GM21786 (cell line): Measurements from ENCODE around the gene FCER1G.

Experiments
- ATAC-seq: cut with Tn5 transposase; IDR thresholded peaks from one replicate; pipeline ENCODE4 v1.9.1; 2021; ENCODE audit not compliant: unreplicated experiment

The FCER1G gene

DNA sequence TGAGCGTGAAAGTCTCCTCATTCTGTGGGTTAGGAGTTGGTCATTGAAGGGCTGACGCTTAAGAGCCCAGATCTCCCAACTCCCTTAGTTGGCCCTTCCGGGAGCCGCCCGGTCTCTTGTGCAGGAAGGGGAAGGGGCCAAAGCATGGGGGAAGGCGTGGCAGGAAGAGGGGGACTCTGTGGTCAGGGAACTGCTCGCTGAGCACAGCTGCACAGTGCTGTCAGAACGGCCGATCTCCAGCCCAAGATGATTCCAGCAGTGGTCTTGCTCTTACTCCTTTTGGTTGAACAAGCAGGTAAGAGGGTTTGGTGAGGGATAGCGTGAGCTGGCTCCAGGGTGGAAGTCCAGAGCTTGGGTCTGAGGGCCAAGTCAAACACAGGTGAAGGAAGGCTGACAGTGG, at the start of gene FCER1G:
FCER1G (plus strand) TSS at position 220 of the 400 bp plus-strand sequence; CDS start at position 247, 27 bp downstream.
- ATAC-seq = no peak

- peak; percentile 96 for ATAC-seq
Measured at GRCh38 chr1:161165742-161166668, 49.1 kb upstream of the FCER1G start, which contains the start of gene PPOX. Gene PPOX, plus strand, starts transcription at chr1:161166426. Its CDS starts 422 bp downstream, at chr1:161166848.

GRCh38 chr1:161166669-161167548, 48.2 kb upstream of the FCER1G start:
- no peak for ATAC-seq

- ATAC-seq = no peak
Measured at GRCh38 chr1:161168906-161169305, 46.2 kb upstream of the FCER1G start.

- no peak for ATAC-seq
Measured at GRCh38 chr1:161171191-161171590, 43.9 kb upstream of the FCER1G start.

GRCh38 chr1:161171696-161172095, 43.4 kb upstream of the FCER1G start:
- no peak for ATAC-seq

DNA sequence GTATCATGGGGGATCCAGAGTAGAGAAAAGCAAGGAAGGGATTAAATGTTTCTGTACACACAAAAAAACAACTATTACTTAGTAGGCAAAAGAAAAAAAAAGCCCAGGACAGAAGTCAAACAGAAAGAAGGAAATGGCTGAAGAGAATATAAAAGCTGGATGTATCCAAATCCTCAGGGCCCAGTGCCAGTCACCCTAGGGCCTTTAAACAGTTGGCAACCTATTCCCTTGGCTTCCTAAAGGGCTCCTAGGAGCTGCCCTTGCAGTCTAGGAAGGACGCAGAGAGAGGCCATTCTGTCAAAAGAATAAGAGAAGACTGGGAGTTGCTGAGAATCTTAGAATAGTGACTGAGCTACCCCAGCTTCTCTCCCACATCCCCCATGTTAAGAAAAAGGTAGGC, 42.7 kb upstream of the FCER1G start:
- ATAC-seq = no peak

DNA sequence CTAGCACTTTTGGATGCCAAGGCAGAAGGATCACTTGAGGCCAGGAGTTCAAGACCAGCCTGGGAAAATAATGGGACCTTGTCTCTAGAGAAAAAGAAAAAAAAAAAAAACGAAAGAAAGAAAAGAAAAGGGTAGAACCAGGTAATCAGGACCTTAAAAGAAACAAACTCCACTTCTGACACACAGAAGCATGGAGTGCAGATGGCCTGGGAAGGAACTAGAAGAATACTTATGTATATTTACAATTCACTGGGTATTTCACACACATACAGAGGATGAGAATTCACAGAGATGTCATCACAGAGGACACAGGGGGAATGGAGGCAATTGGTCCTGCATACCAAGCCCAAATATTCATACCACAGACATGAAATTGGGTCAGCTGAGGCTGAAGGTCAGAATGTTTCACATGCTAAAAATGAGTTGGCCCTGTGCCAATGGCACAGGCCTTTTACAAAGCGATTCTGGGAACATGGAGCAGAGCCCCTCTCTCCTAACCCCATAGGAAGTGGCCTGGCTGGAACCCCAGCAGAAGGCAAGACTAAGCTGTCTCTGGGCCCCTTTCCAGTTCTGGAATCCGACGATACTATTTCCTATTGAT, 42.2 kb upstream of the FCER1G start:
- ATAC-seq = no peak

- no peak for ATAC-seq
Measured at GRCh38 chr1:161173711-161174110, 41.4 kb upstream of the FCER1G start.

GRCh38 chr1:161174911-161175310, 40.2 kb upstream of the FCER1G start:
- ATAC-seq = no peak

DNA sequence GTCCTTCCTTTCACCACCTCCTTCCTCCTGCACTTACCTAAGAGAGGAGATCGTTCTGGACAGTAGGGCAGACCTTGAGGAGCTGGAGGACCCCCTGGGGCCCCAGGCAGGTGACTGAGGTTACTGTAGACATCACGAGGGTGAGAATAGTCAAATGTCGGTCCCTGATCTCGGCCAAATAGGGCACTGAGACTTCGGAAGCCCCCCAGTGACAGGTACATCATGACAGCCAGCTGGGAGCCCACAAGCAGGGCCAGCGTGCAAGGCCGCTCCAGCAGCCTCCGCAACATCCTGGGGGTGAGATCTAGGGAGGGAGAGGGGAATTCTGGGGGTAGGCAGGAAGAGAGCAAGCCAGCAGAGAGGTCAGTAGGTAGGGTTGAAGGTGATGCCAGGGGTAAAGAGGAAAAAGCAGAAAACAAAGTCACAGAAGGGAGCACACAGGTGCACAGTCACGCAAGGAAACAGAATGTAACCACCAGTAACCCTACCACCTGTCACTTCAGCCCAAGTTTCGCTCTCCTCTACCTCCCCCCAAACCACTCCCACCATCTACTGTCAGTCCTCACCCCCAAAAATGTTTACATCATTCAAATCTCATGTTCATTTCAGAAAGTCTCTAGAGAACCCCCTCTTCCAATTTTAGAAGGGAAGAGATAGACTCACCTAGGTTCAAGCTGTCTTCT, 39.2 kb upstream of the FCER1G start:
- ATAC-seq = no peak

DNA sequence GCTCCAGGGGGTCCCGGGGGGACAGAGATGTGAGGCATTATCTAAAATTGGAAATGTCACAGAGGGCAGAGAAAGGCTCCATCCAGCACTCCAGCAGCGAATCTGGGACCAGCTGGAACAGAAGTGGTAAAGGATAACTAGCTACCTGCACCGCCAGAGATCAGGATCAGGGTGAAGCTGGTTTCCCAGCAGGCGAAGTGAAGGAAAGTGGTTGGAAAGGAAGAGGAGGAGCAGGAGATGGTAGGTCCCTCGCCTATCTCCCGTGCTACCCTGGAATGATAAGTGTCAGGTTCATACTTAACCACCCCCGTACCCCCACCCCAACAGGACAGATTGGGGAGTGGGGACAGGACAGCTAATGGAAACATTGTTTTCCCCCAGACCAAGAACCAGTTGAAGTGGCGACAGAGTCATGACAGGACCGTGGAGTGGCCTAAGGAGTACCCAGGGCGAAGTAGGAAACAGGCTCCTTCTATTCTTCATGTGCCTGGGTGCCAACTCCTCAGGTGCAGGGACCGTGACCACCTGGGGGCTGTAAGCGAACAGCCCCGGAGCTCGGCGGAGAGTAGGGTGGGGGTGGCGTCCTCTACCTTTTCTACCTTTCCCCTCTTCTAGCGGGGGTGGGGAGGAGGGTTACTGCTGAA, 38.5 kb upstream of the FCER1G start:
- ATAC-seq = peak; percentile 19

DNA sequence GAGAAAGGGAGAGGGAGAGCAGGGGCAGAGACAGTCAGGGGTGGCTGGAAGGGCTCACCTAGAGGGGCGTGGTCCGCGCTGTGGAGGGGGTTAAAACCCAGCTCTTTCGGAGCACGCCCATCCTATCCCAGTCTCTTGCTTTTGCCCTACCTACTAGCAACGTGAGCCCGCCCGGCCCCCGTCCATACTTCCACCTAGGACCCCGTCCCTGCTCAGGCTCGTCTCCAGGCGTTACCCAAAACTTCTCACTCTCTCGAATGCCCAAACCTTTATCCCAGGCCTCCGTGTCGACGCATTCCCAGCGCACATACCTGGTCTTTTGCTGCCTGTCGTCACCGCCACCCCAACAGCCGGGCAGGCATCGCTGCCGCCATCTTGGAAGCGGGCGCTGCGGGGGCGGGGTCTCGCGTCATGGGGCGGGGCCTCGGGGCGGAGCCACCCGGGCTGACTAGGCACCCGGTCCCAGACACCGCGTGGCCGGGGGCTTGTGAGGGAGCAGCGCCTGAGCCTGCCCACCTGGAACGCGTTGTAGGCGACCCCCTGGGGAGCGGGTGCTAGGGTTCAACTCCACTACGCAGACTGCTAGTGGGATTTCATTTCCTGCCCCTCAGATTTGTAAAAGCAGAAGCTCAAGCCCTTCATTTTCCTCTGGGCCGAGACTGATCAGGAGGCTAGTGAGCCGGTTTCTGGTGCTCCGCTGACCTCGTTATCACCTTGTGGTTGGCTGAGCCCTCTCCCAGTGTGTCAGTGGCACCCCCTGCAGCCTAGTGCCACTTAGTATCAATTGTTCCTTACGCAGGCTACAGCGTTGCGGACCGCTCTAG, 37.8 kb upstream of the FCER1G start, which contains the start of gene B4GALT3:
B4GALT3 (minus strand) TSS at position 396 of the 824 bp plus-strand sequence. CDS start 1,447 bp downstream, outside the sequence.
- peak; percentile 73 for ATAC-seq

GRCh38 chr1:161177936-161178244, 37.2 kb upstream of the FCER1G start:
- no peak for ATAC-seq

GRCh38 chr1:161179698-161180097, 35.4 kb upstream of the FCER1G start:
- ATAC-seq = no peak

DNA sequence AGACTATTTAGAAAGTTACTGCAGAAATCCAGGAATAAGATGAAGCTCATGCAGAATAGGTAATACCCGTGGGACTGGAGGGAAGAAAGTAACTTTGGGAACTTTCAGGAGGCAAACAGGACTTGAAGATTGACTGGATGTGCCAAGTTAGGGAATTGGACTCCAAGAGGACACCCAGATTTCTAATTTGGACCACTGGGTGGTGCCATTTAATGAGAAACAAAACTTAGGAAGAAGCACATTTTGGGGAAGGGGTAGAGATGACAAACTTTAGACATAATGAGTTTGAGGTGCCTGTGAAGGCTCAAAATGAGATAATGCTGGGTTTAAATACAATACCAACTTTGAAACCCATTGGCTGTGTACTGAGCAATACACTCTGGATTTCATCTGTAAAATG, 34.5 kb upstream of the FCER1G start:
- ATAC-seq = no peak

DNA sequence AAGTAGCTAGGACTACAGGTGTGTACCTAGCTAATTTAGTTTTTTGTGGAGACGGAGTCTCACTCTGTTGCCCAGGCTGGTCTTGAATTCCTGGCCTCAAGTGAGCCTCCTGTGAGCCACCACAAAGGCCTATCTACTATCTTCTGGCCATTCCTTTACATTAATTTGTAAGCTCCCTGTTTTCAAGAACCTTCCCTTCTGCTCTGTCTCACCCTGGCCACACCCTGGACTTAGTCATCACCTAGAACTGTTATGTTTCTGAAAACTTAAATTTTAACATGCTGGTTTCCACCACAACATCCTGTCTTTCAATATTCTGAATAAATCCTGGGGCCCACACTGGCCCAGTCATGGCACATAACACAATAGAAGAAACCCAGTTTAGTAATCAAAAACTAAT, 32.9 kb upstream of the FCER1G start:
- ATAC-seq = peak; percentile 55

- ATAC-seq = peak; percentile 69
Measured at GRCh38 chr1:161185282-161185682, 29.8 kb upstream of the FCER1G start.

DNA sequence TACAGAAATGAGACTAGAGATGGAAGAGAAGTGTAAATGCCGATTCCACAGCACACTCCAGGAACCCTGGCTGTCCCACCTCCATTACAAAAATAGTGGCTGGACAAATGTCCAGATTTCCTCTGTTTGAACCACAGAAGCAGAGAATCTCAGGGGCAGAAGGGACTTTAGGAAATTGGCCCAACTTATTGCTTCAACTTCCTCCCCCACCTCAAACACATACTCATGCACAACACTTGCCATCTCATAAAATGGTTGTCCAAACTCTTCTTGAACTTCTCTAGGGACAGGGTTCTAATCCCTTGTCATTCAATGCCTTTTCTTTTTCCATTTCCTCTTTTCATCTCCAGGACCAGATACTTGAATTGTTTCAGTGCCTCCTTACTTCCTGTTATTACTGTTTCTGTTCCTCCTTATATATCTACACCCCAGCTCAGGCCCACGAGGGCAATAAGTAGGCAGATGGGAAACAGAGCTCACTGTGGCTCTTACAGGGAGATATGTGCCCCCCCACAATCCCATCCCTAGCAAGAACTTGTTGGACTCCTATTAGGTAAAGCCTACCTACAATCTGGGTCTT, 29.3 kb upstream of the FCER1G start:
- no peak for ATAC-seq
